Measurements from ENCODE around the gene PAH.

DNA sequence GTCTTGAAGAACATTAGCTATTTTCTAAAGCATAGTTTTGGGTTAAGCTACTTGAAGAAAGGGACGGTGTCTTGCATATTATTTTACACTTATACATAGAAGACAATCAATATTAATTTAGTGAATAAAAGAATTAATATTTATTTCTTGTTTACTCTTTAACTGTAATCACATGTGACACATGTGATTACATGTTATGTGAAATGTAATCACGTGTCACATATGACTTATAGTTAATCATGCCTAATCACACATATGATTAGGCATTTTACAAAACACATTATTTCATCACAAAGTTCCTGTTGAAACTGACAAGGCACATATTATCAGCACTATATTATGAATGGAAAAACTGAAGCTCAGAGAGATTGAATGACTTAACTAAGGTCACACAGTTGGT lies 4.8 kb downstream of the PAH start:
- TF ChIP-seq EZH2 (IDR thresholded peaks at IDR 0.05; ENCODE audit: insufficient read depth, poor library complexity, severe bottlenecking), result no peak
- TF ChIP-seq EZH2phosphoT487 (IDR thresholded peaks at IDR 0.05; ENCODE audit: insufficient read depth, low read depth), result no peak

Data from GM23248 (cell line).